ENCODE measurements around the gene TBL3. TPM values are rescaled to one million over a fixed set of nuclear protein-coding genes. Genes with fewer than 3 reads are reported as not detected.

TBL3 gene
- total RNA-seq (10 to 100 TPM; 31.5 to 41.8 (median 40.7) TPM), polyA plus RNA-seq (10 to 100 TPM; 51.6 to 78.0 (median 55.8) TPM)
- long read RNA-seq, donor 1, full-length matches to known transcripts = 60 of 91 reads
- long read RNA-seq, donor 1, partial matches to known transcripts = 27 of 91 reads
- long read RNA-seq, donor 1, other reads (novel, unspliced or antisense) = 4 of 91 reads
- long read RNA-seq, donor 2, full-length matches to known transcripts = 95 of 188 reads
- long read RNA-seq, donor 2, partial matches to known transcripts = 73 of 188 reads
- long read RNA-seq, donor 2, other reads (novel, unspliced or antisense) = 20 of 188 reads

- peak; percentile 94 to 97 (median 94) for ATAC-seq
- 0% methylated on average over 55 to 78 of the region's 78 CpGs for WGBS, 3 donors
- Histone ChIP-seq H3K4me3 (peak within 1 kb of the TSS; percentile 100), H3K27ac (peak within 1 kb of the TSS; percentile 98), H3K36me3 (ENCODE audit: insufficient read depth in 1 of 2, low read depth in 1 of 2) (peaks cover 3 to 30% of the 10 kb centered on the region in 2 donors), H3K27me3 (ENCODE audit: insufficient read depth in 3 of 3, low read length in 2 of 3) (no peaks in the 10 kb centered on the region), H3K4me1 (peaks cover 20% of the 10 kb centered on the region), H3K9me3 (no peaks in the 10 kb centered on the region)
- no peak for TF ChIP-seq CTCF (IDR thresholded peaks at IDR 0.05)
- peak; percentile 94 to 97 for DNase-seq
- intact Hi-C loops (cut with DNase I) = loop anchor here in 1 of 2 donors (1.0 kb wide), 1 partner anchor 14 kb away; no protein-coding TSS in a partner anchor
Observed at GRCh38 chr16:1971796-1972489, at the start of gene TBL3. TBL3 (plus strand) TSS chr16:1972053; CDS start chr16:1972165, 112 bp downstream.

GRCh38 chr16:1922357-1922756 is 49.5 kb upstream of the TBL3 start:
- no peaks in the 10 kb centered on the region for H3K9me3 ChIP-seq
- WGBS, 3 donors = 73 to 89% (median 75%) methylated on average over 8 of the region's 8 CpGs
- H3K36me3 ChIP-seq (ENCODE audit: insufficient read depth in 1 of 2, low read depth in 1 of 2) = no peaks in the 10 kb centered on the region
- TF ChIP-seq CTCF (IDR thresholded peaks at IDR 0.05) = no peak
- no peaks in the 10 kb centered on the region for H3K4me1 ChIP-seq
- H3K27ac ChIP-seq = no peak overlapping the region
- DNase-seq = no peak
- H3K4me3 ChIP-seq = no peak overlapping the region
- intact Hi-C loops (cut with DNase I) = no loop called here
- ATAC-seq = no peak
- peaks cover 0 to 71% (median 22%) of the 10 kb centered on the region in 3 donors for H3K27me3 ChIP-seq (ENCODE audit: insufficient read depth in 3 of 3, low read length in 2 of 3)

GRCh38 chr16:1923299-1924034 is 48.4 kb upstream of the TBL3 start:
- Histone ChIP-seq H3K27me3 (ENCODE audit: insufficient read depth in 3 of 3, low read length in 2 of 3) (peaks cover 0 to 64% (median 17%) of the 10 kb centered on the region in 3 donors), H3K36me3 (ENCODE audit: insufficient read depth in 1 of 2, low read depth in 1 of 2) (no peaks in the 10 kb centered on the region), H3K4me3 (no peak overlapping the region), H3K4me1 (no peaks in the 10 kb centered on the region), H3K9me3 (no peaks in the 10 kb centered on the region), H3K27ac (no peak overlapping the region)
- DNase-seq = no peak
- peak in 2 of 4 donors; percentile 38 to 41 for ATAC-seq
- TF ChIP-seq CTCF (IDR thresholded peaks at IDR 0.05) = no peak
- 9 to 19% (median 15%) methylated on average over 24 of the region's 24 CpGs for WGBS, 3 donors
- intact Hi-C loops (cut with DNase I) = no loop called here

GRCh38 chr16:1924095-1924494 is 47.8 kb upstream of the TBL3 start:
- Histone ChIP-seq H3K4me1 (no peaks in the 10 kb centered on the region), H3K27ac (no peak overlapping the region), H3K4me3 (no peak overlapping the region), H3K9me3 (no peaks in the 10 kb centered on the region), H3K27me3 (ENCODE audit: insufficient read depth in 3 of 3, low read length in 2 of 3) (peaks cover 0 to 57% (median 11%) of the 10 kb centered on the region in 3 donors), H3K36me3 (ENCODE audit: insufficient read depth in 1 of 2, low read depth in 1 of 2) (no peaks in the 10 kb centered on the region)
- no peak for TF ChIP-seq CTCF (IDR thresholded peaks at IDR 0.05)
- 51 to 59% (median 59%) methylated on average over 5 of the region's 5 CpGs for WGBS, 3 donors
- DNase-seq = no peak
- intact Hi-C loops (cut with DNase I) = no loop called here
- ATAC-seq = no peak
